Smooth muscle cell (in vitro differentiated cells): ENCODE measurements around the gene SLC23A1. TPM values are rescaled to one million over a fixed set of nuclear protein-coding genes. Genes with fewer than 3 reads are reported as not detected.

Experiments used
- DNase-seq: peaks from one replicate; lab custom pipeline; 2025; ENCODE audit not compliant: unreplicated experiment; lab: John Stamatoyannopoulos, UW
- H2AFZ ChIP-seq: fragments of 200-600 bp; sonication (generic); 2 replicates; pipeline ENCODE4 v1.6.0; 2016; ENCODE audit warnings: antibody characterized with exemption, low read depth, mild to moderate bottlenecking
- H3F3A ChIP-seq: fragments of 200-600 bp; sonication (generic); 2 replicates; pipeline ENCODE4 v1.6.0; 2017; ENCODE audit warnings: antibody characterized with exemption, low read depth
- H3K27ac ChIP-seq: fragments of 200-600 bp; sonication (generic); 2 replicates; pipeline ENCODE4 v1.5.1; 2016; ENCODE audit warnings: low read depth, mild to moderate bottlenecking
- H3K27me3 ChIP-seq: fragments of 200-600 bp; sonication (generic); 2 replicates; pipeline ENCODE4 v1.6.1; 2016; ENCODE audit warnings: low read depth, mild to moderate bottlenecking
- H3K36me3 ChIP-seq: fragments of 200-600 bp; sonication (generic); 2 replicates; pipeline ENCODE4 v1.5.1; 2016; ENCODE audit warnings: low read depth
- H3K4me1 ChIP-seq: fragments of 200-600 bp; sonication (generic); 2 replicates; pipeline ENCODE4 v1.5.1; 2016; ENCODE audit warnings: low read depth
- H3K4me2 ChIP-seq: fragments of 200-600 bp; sonication (generic); 2 replicates; pipeline ENCODE4 v1.6.0; 2016; ENCODE audit warnings: mild to moderate bottlenecking
- H3K4me3 ChIP-seq: fragments of 200-600 bp; sonication (generic); 2 replicates; pipeline ENCODE4 v1.5.1; 2016; ENCODE audit warnings: mild to moderate bottlenecking
- H3K79me2 ChIP-seq: fragments of 200-600 bp; sonication (generic); 2 replicates; pipeline ENCODE4 v1.6.0; 2016; ENCODE audit warnings: low read depth, mild to moderate bottlenecking
- H3K9ac ChIP-seq: fragments of 200-600 bp; sonication (generic); 2 replicates; pipeline ENCODE4 v1.6.0; 2016; ENCODE audit warnings: low read depth
- H3K9me3 ChIP-seq: fragments of 200-600 bp; sonication (generic); replicated peaks from 2 replicates; pipeline ENCODE4 v1.5.1; 2016; ENCODE audit warnings: low read depth
- H4K20me1 ChIP-seq: fragments of 200-600 bp; sonication (generic); 2 replicates; pipeline ENCODE4 v1.6.0; 2016; ENCODE audit warnings: low read depth
- WGBS: methylation state at CpG from one replicate; pipeline ENCODE4 v1.1.7; 2016; ENCODE audit warnings: low lambda C conversion rate; 5-methylcytosine and 5-hydroxymethylcytosine counted together
- polyA plus RNA-seq: library from polyadenylated mRNA; unstranded; fragments of >200 nt; fragmentation: Nextera tagmentation; extraction: Ambion mirVana; gene quantifications from 2 replicates; pipeline ENCODE4 v1.2.1, GENCODE V29; 2016
- total RNA-seq: library from RNA; depleted of rRNA; stranded (reverse); fragments of >200 nt; gene quantifications from 2 replicates; pipeline ENCODE4 v1.2.3, GENCODE V29; 2014
- TF ChIP-seq, protein P1 (sequence below): fragments of 200-600 bp; sonication (generic); IDR thresholded peaks from 2 replicates; pipeline ENCODE4 v1.5.1; 2017; ENCODE audit warnings: borderline replicate concordance, mild to moderate bottlenecking, antibody characterized with exemption; ENCODE audit not compliant: insufficient read depth, poor library complexity, severe bottlenecking

SLC23A1 gene
- total and polyA plus RNA-seq, 2 experiments from 2014 or later: 0.22 TPM; not detected in 1

DNA sequence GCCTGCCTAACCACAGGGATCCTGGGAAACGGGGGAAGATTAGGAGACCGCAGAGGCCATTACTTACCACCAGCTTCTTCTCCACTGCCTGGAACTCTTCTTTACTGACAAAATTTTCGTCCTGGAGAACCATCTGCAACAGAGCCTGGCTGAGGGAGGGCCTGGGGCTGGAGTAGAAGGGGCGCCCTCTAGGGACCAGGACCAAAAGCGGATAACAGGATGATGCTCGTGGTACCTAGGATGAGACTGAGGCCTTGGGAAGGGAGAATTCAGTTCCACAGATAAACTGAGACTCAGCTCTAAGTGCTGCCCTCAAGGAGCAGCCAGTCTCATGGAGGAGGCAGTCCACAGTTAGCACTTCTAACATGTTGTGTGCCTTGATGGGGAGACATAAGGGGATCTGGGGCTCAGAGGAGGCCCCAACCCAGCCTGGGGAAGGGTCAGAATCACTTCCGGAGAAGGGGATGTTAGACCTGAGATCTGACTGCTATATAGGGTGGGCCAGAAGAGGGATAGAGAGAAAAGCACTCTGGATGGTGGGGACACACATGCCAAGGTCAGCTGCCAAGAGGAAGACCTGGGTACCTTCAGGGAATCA, 19.6 kb upstream of the SLC23A1 start:
- H3K4me3 ChIP-seq: peak overlapping the region; percentile 50
- WGBS: 80% methylated on average over 7 of the region's 7 CpGs
- no peak for DNase-seq
- no peaks in the 10 kb centered on the region for H3K79me2 ChIP-seq
- TF ChIP-seq, protein P1, sequence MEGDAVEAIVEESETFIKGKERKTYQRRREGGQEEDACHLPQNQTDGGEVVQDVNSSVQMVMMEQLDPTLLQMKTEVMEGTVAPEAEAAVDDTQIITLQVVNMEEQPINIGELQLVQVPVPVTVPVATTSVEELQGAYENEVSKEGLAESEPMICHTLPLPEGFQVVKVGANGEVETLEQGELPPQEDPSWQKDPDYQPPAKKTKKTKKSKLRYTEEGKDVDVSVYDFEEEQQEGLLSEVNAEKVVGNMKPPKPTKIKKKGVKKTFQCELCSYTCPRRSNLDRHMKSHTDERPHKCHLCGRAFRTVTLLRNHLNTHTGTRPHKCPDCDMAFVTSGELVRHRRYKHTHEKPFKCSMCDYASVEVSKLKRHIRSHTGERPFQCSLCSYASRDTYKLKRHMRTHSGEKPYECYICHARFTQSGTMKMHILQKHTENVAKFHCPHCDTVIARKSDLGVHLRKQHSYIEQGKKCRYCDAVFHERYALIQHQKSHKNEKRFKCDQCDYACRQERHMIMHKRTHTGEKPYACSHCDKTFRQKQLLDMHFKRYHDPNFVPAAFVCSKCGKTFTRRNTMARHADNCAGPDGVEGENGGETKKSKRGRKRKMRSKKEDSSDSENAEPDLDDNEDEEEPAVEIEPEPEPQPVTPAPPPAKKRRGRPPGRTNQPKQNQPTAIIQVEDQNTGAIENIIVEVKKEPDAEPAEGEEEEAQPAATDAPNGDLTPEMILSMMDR: peak; percentile 26
- H4K20me1 ChIP-seq: no peaks in the 10 kb centered on the region
- no peaks in the 10 kb centered on the region for H3K27me3 ChIP-seq
- H3K9ac ChIP-seq: peak overlapping the region; percentile 73
- H3K4me2 ChIP-seq: peak overlapping the region; percentile 90
- peaks cover 4% of the 10 kb centered on the region for H3F3A ChIP-seq
- no peaks in the 10 kb centered on the region for H3K36me3 ChIP-seq
- H3K9me3 ChIP-seq: no peaks in the 10 kb centered on the region
- peak overlapping the region; percentile 92 for H3K27ac ChIP-seq
- peaks cover 8% of the 10 kb centered on the region for H3K4me1 ChIP-seq
- H2AFZ ChIP-seq: no peak overlapping the region

DNA sequence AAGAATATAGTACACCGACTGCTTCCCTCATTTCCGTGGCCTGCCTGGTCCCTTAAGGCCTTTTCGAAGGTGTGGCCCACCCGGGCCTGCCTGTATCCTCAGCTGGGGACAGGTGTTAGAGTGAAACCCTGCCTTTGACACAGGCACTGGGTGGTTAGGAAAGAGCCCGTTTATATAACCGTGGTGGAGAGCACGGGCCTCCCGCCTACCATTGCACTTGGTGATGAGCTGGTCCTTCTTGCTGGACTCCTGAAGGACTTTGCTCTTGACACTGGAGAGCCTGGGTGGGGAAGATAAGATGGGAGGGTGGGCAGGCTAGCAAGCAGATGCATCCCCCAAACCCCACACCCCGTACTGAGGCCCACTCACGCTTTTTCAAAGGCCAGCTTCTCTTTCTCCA, 18.4 kb upstream of the SLC23A1 start:
- TF ChIP-seq, protein P1: no peak
- Histone ChIP-seq H3F3A (peaks cover 4% of the 10 kb centered on the region), H3K4me3 (no peak overlapping the region), H3K9me3 (no peaks in the 10 kb centered on the region), H3K27ac (no peak overlapping the region), H3K79me2 (no peaks in the 10 kb centered on the region), H4K20me1 (no peaks in the 10 kb centered on the region), H3K4me1 (peaks cover 8% of the 10 kb centered on the region), H3K27me3 (no peaks in the 10 kb centered on the region), H3K36me3 (no peaks in the 10 kb centered on the region), H2AFZ (no peak overlapping the region), H3K4me2 (no peak overlapping the region), H3K9ac (no peak overlapping the region)
- WGBS: 96% methylated on average over 10 of the region's 10 CpGs
- no peak for DNase-seq

DNA sequence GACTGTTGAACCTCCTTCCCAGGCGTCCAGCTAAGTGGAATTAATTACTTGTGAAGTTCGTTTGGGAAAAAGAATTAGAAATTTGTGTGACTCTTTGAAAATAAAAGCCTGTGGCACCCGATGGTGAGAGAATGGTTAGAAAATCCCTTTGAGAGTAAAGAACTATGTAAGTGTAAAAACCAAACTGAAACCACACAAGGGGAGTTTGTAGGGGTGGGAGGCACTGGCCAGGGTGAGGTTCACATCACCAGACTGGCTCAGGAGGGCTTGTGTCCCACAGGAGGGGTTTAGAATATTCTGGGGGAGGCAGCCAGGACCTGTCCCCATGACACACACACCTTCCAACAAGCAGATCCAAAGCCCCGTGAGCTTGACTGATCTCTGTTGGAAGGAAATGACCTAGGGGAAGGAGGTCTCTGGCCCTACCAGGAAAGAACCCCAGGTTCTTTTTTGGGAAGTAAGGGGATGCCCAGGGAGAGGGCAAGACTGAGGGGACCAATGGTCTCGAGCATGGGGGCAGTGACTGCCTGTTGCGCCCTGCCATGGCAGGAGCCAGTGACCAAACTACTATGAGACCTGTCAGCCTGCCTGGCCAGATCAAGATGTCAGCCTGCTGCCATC, 16.5 kb upstream of the SLC23A1 start:
- Histone ChIP-seq H3K9me3 (no peaks in the 10 kb centered on the region), H3K9ac (no peak overlapping the region), H4K20me1 (no peaks in the 10 kb centered on the region), H3F3A (peaks cover 4% of the 10 kb centered on the region), H2AFZ (no peak overlapping the region), H3K36me3 (no peaks in the 10 kb centered on the region), H3K4me3 (no peak overlapping the region), H3K27ac (no peak overlapping the region), H3K79me2 (no peaks in the 10 kb centered on the region), H3K4me1 (peaks cover 6% of the 10 kb centered on the region), H3K27me3 (no peaks in the 10 kb centered on the region), H3K4me2 (no peak overlapping the region)
- whole genome bisulfite sequencing: 94% methylated on average over 6 of the region's 6 CpGs
- DNase-seq: no peak
- TF ChIP-seq, protein P1: no peak

DNA sequence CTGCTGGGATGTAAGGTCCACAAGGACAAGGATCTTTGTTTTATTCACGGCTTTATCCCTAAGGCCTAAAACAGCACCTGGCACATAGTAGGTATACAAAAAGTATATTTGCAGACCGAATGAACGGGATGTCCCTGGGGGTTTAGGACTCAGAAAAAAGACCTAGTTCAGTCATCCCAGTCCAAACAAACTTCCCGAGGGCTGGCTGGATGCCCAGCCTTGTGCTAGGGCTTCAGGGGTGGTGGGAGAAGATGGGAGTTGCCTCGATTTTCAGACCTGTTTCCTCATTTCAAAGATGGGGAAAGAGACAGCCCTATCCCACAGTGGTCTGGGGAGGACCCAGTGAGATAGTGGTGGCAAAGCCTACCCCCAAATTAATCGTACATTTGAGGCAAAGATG, 14.8 kb upstream of the SLC23A1 start:
- WGBS: 92% methylated on average over 6 of the region's 6 CpGs

More for the DNA sequence above, 14.8 kb upstream of the SLC23A1 start:
- H3K4me2 ChIP-seq: no peak overlapping the region
- H3K9me3 ChIP-seq: no peaks in the 10 kb centered on the region
- H2AFZ ChIP-seq: no peak overlapping the region
- no peak overlapping the region for H3K27ac ChIP-seq
- H3F3A ChIP-seq: no peaks in the 10 kb centered on the region
- no peaks in the 10 kb centered on the region for H3K4me1 ChIP-seq
- no peak overlapping the region for H3K9ac ChIP-seq
- no peaks in the 10 kb centered on the region for H3K79me2 ChIP-seq
- TF ChIP-seq, protein P1: no peak
- no peak for DNase-seq
- H3K27me3 ChIP-seq: no peaks in the 10 kb centered on the region
- H3K4me3 ChIP-seq: no peak overlapping the region
- peaks cover 2% of the 10 kb centered on the region for H4K20me1 ChIP-seq
- H3K36me3 ChIP-seq: no peaks in the 10 kb centered on the region
